Caco-2 (cell line): Measurements from ENCODE around the gene MYH7. TPM values are rescaled to one million over a fixed set of nuclear protein-coding genes. Genes with fewer than 3 reads are reported as not detected.

Experiments used
- BruUV-seq: library from RNA; stranded (reverse); fragments of 400-500 nt; replicated peaks from 2 replicates; lab custom pipeline; 2021; lab: Mats Ljungman, UMichigan
- CTCF ChIA-PET: fragments of 300-600 bp; sonication (Branson Sonifier 250); formaldehyde crosslinking; loops from one replicate; lab custom pipeline; 2022; ENCODE audit warnings: antibody characterized with exemption; lab: Charles Lee
- POLR2A ChIA-PET: fragments of 300-600 bp; sonication (Branson Sonifier 250); formaldehyde crosslinking; loops from one replicate; lab custom pipeline; 2022; ENCODE audit warnings: antibody characterized with exemption; lab: Charles Lee
- DNase-seq, 2 experiments: peaks; one replicate each; pipeline versions ENCODE4 v3.0.0 to v3.0.0-alpha.2; 2020 to 2022
- H3K27me3 ChIP-seq: replicated peaks from 2 replicates; pipeline ENCODE4 v1.6.0; 2011; ENCODE audit warnings: low read length; ENCODE audit not compliant: control insufficient read depth, insufficient read depth
- H3K36me3 ChIP-seq: 2 replicates; pipeline ENCODE4 v1.5.1; 2011; ENCODE audit warnings: low read length; ENCODE audit not compliant: control insufficient read depth, insufficient read depth
- H3K4me1 ChIP-seq: fragments of 250-450 bp; sonication (Bioruptor Pico); 2 replicates; pipeline ENCODE4 v1.5.1; 2020; ENCODE audit warnings: mild to moderate bottlenecking
- H3K4me3 ChIP-seq: 2 replicates; pipeline ENCODE4 v1.5.1; 2011; ENCODE audit warnings: low read depth, mild to moderate bottlenecking, control low read depth, low read length
- H3K9me3 ChIP-seq: fragments of 250-450 bp; sonication (Bioruptor Pico); 2 replicates; pipeline ENCODE4 v1.5.1; 2020; ENCODE audit warnings: mild to moderate bottlenecking, moderate library complexity
- H3K27ac Mint-ChIP-seq: one replicate; pipeline ENCODE4 v1.8.0; 2022; ENCODE audit warnings: mixed read lengths; ENCODE audit not compliant: unreplicated experiment
- H3K27me3 Mint-ChIP-seq: one replicate; pipeline ENCODE4 v1.8.0; 2022; ENCODE audit warnings: mixed read lengths; ENCODE audit not compliant: insufficient read depth, unreplicated experiment
- H3K36me3 Mint-ChIP-seq: one replicate; pipeline ENCODE4 v1.8.0; 2022; ENCODE audit warnings: mild to moderate bottlenecking, mixed read lengths; ENCODE audit not compliant: insufficient read depth, unreplicated experiment
- H3K4me1 Mint-ChIP-seq: one replicate; pipeline ENCODE4 v1.8.0; 2022; ENCODE audit warnings: low read depth, mixed read lengths; ENCODE audit not compliant: unreplicated experiment
- H3K4me3 Mint-ChIP-seq: one replicate; pipeline ENCODE4 v1.8.0; 2022; ENCODE audit warnings: mild to moderate bottlenecking, moderate library complexity, mixed read lengths; ENCODE audit not compliant: unreplicated experiment
- H3K9me3 Mint-ChIP-seq: one replicate; pipeline ENCODE4 v1.8.0; 2022; ENCODE audit warnings: mixed read lengths; ENCODE audit not compliant: unreplicated experiment
- CTCF ChIP-seq, 2 experiments: fragments of 200-600 bp in 1 of 2; IDR thresholded peaks; 1 replicate in 1 of 2; 2 replicates in 1 of 2; pipeline versions ENCODE4 v1.5.1 to v1.8.0; 2011 to 2022; ENCODE audit warnings: antibody characterized with exemption in 1 of 2, control low read depth in 1 of 2, inconsistent platforms in 1 of 2, low read depth in 1 of 2, low read length in 1 of 2, mild to moderate bottlenecking in 1 of 2, moderate library complexity in 1 of 2; ENCODE audit not compliant: insufficient read depth in 1 of 2, severe bottlenecking in 1 of 2, unreplicated experiment in 1 of 2
- intact Hi-C: fragments of 100-400 bp; cut with micrococcal nuclease; formaldehyde crosslinking; loops from one replicate; pipeline ENCODE4 v1.10.0; 2022; ENCODE audit not compliant: unreplicated experiment
- total RNA-seq: library from RNA; stranded (reverse); gene quantifications from 2 replicates; pipeline ENCODE4 v1.2.3, GENCODE V29; 2022

Gene MYH7
- total RNA-seq, 1 experiment from 2014 or later: not detected

GRCh38 chr14:23406725-23407355 lies 28.6 kb downstream of the MYH7 start:
- Histone ChIP-seq H3K4me3 (no peak overlapping the region), H3K27me3 (no peaks in the 10 kb centered on the region; the same call in 1 of the 2 replicates), H3K36me3 (no peaks in the 10 kb centered on the region), H3K4me1 (no peaks in the 10 kb centered on the region), H3K9me3 (no peaks in the 10 kb centered on the region)
- CTCF ChIA-PET: interaction anchor here (0.6 kb wide), 1 partner anchor 121 kb away, joined by 5 read pairs; no protein-coding TSS in a partner anchor
- Mint-ChIP-seq H3K36me3 (no peaks in the 10 kb centered on the region), H3K4me1 (no peaks in the 10 kb centered on the region), H3K27ac (no peak overlapping the region), H3K4me3 (no peak overlapping the region), H3K27me3 (peaks cover 28% of the 10 kb centered on the region), H3K9me3 (no peaks in the 10 kb centered on the region)
- no TSS peak for BruUV-seq
- intact Hi-C loops: no loop called here
- DNase-seq: no peak
- POLR2A ChIA-PET: no interaction called here
- no peak for TF ChIP-seq CTCF (IDR thresholded peaks at IDR 0.05; ENCODE audit: insufficient read depth in 1 of 2, low read depth in 1 of 2, low read length in 1 of 2, severe bottlenecking in 1 of 2, unreplicated experiment in 1 of 2)

- H3K27me3 ChIP-seq: no peaks in the 10 kb centered on the region; the same call in 1 of the 2 replicates
- no peak overlapping the region for H3K4me3 ChIP-seq
- ChIA-PET CTCF (interaction anchor here (0.6 kb wide), 1 partner anchor 121 kb away, joined by 5 read pairs; no protein-coding TSS in a partner anchor), POLR2A (no interaction called here)
- Mint-ChIP-seq H3K4me1 (no peaks in the 10 kb centered on the region), H3K36me3 (no peaks in the 10 kb centered on the region), H3K9me3 (no peaks in the 10 kb centered on the region), H3K4me3 (no peak overlapping the region), H3K27me3 (peaks cover 28% of the 10 kb centered on the region), H3K27ac (no peak overlapping the region)
- no peaks in the 10 kb centered on the region for H3K4me1 ChIP-seq
- no TSS peak for BruUV-seq
- no peaks in the 10 kb centered on the region for H3K36me3 ChIP-seq
- TF ChIP-seq CTCF (IDR thresholded peaks at IDR 0.05; ENCODE audit: insufficient read depth in 1 of 2, low read depth in 1 of 2, low read length in 1 of 2, severe bottlenecking in 1 of 2, unreplicated experiment in 1 of 2): no peak
- no peak for DNase-seq
- intact Hi-C loops: no loop called here
- no peaks in the 10 kb centered on the region for H3K9me3 ChIP-seq
These were observed 29.2 kb downstream of the MYH7 start for GRCh38 chr14:23406244-23406643.

- POLR2A ChIA-PET: no interaction called here
- BruUV-seq: no TSS peak
- peaks cover 28% of the 10 kb centered on the region for H3K27me3 Mint-ChIP-seq
These were observed 29.9 kb downstream of the MYH7 start for GRCh38 chr14:23405516-23406025.

More at GRCh38 chr14:23405516-23406025, 29.9 kb downstream of the MYH7 start:
- Mint-ChIP-seq H3K9me3 (no peaks in the 10 kb centered on the region), H3K36me3 (no peaks in the 10 kb centered on the region), H3K27ac (no peak overlapping the region), H3K4me3 (no peak overlapping the region), H3K4me1 (no peaks in the 10 kb centered on the region)
- H3K9me3 ChIP-seq: no peaks in the 10 kb centered on the region
- intact Hi-C loops: no loop called here
- DNase-seq: no peak
- no peaks in the 10 kb centered on the region; the same call in 1 of the 2 replicates for H3K27me3 ChIP-seq
- CTCF ChIA-PET: no interaction called here
- no peaks in the 10 kb centered on the region for H3K4me1 ChIP-seq
- no peak for TF ChIP-seq CTCF (IDR thresholded peaks at IDR 0.05; ENCODE audit: insufficient read depth in 1 of 2, low read depth in 1 of 2, low read length in 1 of 2, severe bottlenecking in 1 of 2, unreplicated experiment in 1 of 2)
- no peaks in the 10 kb centered on the region for H3K36me3 ChIP-seq
- no peak overlapping the region for H3K4me3 ChIP-seq
